HG03025 (cell line): ENCODE measurements around the gene ZFAND4.
"Not testable (repeated sequence)": the region's sequence is repeated elsewhere in the genome, so short reads cannot be mapped to it uniquely, and the experiment has no call there.

ENCODE experiments used
- ATAC-seq: cut with Tn5 transposase; IDR thresholded peaks from one replicate; pipeline ENCODE4 v1.9.1; 2021; ENCODE audit warnings: mild to moderate bottlenecking, moderate library complexity; ENCODE audit not compliant: unreplicated experiment, low FRiP score

Gene ZFAND4

DNA sequence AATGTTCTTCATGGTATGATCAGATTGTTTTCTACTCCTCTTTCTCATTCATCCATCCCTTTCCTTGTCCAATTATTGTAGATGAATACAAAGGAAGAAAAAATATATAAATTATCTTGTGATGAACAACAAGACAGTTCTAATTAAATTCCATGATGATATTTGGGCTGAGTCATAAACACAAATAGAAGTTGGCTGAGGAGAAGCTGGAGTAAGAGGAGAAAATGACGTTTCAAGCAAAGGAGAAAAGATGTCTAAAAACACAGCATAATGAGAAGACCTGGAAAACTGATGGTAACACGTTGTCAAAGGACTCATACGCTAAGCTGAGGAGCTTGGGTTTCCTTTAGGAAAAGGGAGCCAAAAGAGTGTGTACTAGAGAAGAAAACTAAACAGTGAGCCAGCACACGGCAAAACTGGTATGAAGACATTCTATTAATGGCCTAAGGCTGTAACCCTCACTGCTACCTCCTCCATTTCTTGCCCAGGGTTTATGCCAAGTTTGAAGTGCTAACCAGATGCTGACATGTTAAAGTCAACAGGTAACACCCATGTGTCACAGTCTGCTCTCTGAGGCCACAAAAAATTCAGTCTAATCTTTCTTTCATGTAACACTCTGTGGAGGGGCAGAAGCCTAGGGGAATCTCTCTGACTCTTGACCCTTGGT lies 26.1 kb downstream of the ZFAND4 start:
- ATAC-seq = no peak

DNA sequence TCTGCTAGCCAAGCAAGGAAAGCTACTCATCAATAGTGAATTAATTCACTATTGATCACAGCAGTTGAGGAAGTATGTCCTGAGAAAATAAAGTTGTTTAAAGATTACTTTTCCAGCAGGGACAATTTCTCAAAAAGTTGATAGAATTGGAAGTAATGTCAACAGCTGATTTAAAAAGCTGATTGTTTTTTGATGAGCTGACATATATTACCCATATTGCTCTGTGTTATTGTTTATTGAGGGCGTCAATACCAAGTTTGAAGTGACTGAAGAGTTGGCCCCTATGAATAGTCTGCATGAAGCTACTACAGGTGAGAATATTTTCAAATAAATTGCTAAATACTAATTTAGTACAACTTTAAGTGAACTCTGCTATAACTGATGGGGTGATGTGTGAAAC lies 28.0 kb downstream of the ZFAND4 start:
- no peak for ATAC-seq

DNA sequence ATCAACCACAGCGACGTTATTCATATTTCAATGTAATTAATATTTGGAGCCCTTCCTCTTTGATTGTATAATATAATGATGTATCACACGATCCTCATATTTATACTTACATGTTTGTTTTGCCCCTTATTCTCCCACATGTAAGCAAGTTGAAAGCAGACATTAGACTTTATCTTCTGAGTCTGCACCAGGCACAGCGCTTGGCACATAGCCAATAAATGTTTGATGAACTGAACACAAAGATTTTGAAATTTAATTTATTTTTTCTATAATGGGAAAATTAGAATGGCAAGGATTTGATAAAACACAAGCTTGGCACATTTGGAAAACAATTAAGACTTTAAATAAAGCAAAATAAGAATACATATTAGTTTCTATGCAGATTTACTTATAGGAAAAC lies 31.6 kb downstream of the ZFAND4 start:
- no peak for ATAC-seq

DNA sequence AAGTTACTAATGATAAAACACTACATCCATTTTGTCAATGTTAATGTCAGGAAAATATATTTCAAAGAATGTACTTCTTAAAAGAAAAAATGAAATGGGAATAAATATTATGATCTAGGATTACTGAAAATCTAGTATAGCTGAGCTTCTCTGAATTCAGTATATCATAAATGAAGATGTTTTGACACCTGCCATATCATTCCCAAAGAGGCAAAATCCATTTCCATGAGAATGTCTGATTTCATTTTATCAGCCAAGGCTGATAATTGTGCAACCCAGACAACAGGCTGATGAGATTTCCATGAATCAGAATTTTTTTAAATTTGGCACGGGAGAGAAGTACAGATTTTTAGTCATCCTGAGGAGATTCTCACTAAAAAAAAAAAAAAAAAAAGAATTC lies 32.5 kb downstream of the ZFAND4 start:
- ATAC-seq = no peak

DNA sequence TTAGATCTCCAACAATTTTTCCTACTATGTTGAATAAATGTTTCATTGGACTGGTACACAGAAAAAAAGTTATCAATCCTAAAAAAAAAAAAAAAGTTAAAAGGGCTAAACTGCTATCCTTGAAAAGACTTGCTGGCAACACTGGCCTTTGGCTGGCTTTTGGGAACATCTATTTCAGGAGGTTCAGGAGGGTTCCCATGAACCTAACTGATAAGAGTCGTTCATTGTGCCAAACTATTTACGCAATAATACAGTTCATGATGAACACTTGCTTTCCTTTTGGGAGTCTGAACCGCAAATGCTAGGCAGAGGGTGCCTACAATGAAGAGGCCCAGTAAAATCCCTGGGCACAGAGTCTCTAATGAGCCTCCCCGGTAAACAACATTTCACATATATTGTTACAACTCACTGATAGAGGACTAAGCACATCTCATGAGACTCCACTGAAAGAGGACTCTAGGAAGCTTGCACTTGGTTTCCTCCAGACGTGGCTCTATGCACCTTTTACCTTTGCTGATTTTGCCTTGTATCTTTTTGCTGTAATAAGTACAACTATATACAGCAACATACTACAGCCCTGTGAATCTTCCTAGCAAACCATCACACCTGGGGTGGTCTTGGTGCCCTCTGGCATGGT lies 45.0 kb downstream of the ZFAND4 start:
- no peak for ATAC-seq

DNA sequence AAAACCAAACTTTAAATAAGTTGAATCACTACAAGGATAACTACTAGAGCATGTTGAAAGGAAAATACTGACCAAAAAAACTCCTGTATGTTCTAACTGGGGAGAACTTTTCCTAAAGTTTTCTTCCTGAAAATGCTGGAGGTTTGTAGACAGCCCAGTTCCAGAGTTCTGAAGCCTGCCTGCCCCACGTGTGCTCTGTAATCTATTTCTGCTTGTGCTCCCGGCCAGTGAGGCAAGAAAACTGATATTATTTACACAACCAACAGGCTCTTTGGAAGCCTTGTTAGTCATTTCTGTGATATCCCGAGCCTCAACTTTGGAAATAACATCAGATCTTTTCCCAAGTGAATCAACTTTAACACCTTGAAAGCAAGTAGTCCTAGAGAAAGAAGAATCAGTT lies 46.7 kb downstream of the ZFAND4 start:
- ATAC-seq = no peak

DNA sequence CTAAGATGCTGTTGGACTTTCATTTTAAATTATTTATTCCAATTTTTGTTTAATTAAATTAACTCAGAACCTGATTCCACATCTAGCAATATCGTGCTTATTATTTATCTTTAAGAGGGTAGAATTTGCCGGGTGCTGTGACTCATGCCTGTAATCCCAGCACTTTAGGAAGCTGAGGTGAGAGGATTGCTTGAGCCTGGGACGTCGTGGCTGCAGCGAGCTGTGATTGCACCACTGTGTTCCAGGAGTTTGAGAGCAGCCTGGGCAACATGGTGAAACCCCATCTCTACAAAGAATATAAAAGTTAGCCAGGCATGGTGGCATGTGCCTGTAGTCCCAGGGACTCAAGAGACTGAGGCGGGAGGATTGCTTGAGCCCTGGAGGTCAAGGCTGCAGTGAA lies 47.8 kb downstream of the ZFAND4 start:
- no peak for ATAC-seq

DNA sequence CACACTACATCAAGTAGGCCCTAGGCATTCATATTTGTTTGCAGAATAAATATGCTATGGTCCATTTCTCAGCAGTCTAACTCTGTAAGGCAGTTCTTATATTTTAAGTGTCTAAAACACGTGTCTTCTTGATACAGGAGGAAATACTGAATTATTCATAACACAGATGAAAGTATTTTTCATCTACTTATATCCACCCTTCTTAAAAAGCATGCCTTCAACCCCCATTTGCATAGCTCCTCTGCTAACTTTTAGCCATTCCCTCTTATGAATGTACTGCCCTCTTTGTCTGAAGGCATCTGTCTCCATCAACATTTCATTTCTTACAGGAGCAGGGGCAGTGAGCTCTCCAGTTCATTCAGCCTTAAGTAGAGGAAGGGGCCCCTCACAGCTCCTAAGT lies 57.7 kb downstream of the ZFAND4 start:
- ATAC-seq = no peak

DNA sequence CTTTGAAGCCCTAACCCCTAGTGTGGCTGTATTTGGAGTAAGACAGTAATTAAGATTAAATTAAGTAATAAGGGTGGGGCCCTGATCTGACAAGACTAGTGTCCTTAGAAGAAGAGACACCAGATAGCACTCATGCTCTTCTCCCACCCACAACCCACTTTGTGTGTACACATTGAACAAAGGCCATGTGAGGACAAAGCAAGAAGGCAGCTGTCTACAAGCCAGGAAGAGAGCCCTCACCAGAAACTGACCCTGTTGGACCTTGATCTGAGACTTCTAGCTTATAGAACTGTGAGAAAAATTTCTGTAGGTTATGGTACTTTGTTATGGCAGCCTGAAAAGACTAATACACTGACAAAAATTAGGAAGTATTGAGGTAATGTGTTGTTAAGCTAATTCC lies 59.8 kb downstream of the ZFAND4 start:
- no peak for ATAC-seq

DNA sequence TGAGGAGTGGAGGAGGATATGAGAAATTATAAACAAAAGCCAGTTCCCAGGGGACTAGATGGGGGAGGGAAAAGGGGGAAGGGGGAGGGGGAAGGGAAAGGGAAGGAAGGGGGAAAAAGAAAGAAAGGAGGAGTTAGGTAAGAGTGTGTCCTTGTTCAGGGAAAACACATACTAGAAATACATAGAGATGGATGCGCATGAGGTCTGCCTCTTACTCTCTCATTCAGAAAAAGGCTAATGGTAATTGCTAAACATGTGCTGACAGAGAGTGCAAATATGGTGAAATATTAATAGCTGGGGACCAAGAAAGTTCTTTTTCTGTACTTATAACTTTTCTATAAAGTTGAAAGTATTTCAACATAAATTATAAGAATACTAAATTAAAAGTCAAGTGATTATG lies 64.5 kb downstream of the ZFAND4 start:
- no peak for ATAC-seq

DNA sequence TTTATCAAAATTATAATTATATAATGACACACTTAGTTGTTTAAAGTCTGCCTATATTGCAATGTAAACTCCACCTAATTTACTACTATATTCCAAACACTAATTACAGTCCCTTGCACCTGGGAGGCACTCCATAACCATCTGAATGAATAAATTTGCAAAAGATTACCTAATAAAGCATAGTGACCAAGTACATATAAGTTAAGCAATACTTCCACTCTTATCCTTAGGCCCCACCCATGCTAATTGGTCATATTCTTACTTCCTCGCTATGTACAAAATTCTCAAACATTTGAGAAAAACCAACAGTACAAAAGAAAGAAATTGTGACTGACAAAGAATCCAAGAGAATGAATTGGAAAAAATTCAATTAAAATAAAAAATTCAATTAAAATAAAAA lies 65.3 kb downstream of the ZFAND4 start:
- ATAC-seq = no peak

DNA sequence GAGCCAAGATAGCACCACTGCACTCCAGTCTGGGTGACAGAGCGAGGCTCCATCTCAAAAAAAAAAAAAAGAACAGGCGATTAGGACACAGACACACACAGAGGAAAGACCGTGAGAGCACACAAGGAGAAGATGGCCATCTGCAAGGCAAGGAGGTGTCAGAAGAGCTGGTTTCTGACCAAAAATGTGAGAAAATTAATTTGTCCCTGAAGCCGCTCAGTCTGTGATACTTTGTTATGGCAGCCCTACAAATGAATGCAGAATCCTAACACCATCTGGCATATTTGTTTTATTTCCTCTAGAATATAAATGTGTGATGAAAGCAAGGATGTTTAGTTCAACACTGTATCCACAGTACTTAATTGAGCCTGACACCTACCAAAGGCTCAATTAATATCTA lies 69.7 kb downstream of the ZFAND4 start:
- ATAC-seq = no peak

DNA sequence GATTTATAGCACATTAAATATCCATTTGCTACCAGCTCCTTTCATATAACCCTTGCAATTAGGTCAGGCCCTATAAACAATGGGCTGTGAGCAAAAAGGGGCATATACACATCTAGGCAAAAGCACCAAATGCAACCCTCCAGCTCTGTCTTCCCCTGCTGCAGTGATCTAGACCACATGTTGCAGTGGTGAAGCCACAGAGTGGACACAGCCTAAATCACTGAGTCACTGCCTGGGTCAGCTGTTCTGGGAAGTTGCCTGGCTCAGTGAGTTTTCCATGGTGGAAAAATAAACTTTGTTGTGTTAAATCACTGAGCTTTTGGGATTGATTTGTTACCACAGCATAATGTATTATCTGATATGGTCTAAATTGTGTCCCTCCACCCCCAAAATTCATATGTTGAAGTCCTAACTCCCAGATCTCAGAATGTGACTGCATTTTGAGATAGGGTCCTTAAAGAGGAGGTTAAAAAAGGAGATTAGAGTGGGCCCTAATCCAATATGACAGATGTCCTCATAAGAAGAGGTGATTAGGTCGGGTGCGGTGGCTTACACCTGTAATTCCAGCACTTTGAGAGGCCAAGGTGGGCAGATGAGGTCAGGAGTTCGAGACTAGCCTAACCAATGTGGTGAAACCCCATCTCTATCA lies 70.4 kb downstream of the ZFAND4 start:
- no peak for ATAC-seq

DNA sequence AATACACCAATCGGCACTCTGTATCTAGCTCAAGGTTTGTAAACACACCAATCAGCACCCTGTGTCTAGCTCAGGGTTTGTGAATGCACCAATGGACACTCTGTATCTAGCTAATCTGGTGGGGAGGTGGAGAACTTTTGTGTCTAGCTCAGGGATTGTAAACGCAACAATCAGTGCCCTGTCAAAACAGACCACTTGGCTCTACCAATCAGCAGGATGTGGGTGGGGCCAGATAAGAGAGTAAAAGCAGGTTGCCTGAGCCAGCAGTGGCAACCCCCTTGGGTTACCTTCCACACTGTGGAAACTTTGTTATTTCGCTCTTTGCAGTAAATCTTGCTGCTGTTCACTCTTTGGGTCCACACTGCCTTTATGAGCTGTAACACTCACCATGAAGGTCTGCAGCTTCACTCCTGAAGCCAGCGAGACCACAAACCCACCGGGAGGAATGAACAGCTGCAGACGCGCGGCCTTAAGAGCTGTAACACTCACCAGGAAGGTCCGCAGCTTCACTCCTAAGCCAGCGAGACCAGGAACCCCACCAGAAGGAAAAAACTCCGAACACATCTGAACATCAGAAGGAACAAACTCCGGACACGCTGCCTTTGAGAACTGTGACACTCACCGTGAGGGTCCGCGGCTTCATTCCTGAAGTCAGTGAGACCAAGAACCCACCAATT lies 71.2 kb downstream of the ZFAND4 start:
- ATAC-seq = not testable (repeated sequence)

DNA sequence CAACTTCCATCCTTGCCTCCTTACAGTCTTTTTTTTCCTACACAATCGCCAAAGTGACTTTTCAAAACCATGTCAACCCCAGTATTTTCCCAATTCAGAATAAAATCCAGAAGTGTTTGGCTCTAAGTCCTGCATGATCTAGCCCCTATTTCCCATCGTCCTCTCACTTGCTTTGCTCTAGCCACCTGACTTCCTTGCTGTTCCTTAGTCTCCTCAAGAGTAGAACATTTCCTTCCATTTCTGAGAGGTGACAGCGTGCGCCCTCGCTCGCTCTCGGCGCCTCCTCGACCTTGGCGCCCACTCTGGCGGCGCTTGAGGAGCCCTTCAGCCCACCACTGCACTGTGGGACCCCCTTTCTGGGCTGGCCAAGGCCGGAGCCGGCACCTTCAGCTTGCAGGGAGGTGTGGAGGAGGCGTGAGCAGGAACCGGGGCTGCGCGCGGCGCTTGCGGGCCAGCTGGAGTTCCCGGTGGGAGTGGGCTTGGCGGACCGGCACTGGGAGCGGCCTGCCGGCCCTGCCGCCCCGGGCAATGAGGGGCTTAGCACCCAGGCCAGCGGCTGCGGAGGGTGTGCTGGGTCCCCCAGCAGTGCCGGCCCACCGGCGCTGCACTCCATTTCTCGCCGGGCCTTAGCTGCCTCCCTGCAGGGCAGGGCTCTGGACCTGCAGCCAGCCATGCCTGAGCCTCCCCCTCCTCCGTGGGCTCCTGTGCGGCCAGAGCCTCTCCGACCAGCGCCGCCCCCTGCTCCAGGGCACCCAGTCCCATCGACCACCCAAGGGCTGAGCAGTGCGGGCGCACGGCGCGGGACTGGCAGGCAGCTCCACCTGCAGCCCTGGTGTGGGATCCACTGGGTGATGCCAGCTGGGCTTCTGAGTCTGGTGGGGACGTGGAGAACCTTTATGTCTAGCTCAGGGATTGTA lies 72.0 kb downstream of the ZFAND4 start:
- ATAC-seq = not testable (repeated sequence)

DNA sequence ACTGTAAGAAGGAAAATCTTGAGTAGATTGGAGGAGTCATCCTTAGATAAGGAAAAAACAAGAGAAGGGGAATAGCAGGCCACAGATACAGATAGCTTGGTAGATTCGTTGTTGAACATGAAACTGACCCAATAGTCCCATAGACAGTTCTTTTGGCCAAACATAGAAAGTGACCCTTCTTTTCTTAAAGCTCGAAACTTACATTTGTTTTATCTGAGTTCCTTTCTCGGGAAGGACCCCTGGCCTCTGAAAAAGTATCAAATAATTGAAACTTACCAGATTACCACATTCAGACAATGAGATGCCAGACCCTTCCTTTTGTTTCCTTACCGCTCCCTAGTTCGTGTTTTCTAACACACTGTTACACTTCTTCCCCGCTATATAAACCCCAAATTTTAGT lies 72.9 kb downstream of the ZFAND4 start:
- no peak for ATAC-seq

DNA sequence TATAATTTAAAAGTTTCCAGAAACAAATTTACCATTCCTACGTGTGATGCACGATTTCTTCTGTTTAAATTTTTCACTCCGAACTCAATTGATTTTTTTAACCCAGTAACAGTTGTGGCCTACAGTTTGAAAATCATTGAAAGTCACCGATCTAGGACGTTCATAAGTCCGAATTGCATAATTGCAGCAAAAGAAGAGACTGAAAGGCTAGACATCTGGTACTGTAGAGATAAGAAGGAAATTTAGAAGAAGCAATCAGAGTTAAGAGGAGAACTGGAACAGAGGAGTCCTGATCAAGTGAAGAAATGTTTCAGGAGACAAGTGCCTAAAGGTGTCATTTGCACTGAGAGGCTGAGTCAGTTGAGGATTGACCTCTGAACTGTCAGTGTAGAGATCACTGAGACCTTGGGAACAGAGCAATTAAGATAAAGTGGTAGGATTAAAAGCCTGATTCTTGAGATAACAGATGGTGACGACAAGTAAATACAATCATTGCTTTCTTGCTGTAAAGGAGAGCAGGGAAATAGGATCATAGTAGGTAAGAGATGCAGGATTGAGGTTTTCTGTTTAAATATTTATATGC lies 73.5 kb downstream of the ZFAND4 start:
- ATAC-seq = no peak

DNA sequence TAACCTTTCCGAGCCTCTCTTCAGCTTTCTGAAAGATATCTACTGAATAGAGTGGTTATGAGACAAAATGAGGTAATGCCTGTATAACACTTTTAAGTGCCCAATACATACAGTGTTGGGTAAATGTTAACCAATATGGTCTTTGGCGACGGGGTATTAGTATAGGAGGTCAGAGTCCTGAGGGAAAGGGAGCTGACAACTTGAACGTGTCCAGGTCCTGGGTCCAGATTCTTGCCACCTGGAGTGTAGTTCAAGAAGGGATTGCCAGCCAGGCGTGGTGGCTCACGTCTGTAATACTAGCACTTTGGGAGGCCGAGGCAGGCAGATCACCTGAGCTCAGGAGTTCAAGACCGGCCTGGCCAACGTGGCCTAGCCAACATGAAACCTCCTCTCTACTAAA lies 76.0 kb downstream of the ZFAND4 start:
- no peak for ATAC-seq

DNA sequence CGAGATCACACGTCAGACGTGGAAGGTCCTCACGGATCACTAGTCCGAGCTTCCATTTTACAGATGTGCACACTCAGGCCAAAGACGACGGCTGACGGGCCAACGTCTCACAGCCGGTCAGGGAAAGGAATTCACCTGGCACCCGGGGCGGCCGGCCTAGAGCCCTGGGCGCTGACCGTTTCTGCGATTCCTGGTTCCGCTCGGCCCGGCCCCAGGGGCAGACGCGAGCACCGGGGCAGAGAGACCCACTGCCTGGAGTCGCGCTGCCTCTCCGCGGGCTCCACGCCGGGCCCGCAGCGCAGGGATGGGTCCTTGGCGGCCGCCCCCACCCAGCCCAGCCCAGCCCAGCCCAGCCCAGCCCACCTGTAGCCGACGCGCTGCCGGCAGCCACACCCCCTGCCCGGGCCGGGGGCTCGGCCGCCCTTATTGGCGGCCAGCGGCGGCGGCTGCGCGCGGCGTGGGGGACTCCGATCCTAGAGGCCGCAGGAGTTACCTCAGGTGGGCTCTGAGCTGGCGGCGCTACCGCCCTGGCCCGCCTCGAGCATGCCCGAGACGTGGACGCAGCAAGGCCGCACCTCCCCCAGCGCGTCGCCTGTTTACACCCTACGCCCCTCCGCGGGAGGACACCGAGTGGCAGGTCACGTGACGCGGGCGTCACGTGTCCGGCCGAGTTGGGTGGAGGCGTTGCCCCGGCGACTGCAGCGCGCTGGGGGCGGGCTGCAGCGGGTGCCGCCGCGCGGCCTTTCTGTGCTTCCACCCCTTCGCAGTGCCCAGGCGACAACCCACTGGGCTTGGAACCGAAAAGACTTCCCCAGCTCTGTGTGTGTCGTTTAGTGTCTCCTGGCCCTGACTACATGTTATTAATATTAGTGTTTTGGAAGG lies 78.1 kb downstream of the ZFAND4 start:
- ATAC-seq = peak; percentile 95
